GM23338 (cell line): ENCODE results near the gene FAM229B. TPM values are rescaled to one million over a fixed set of nuclear protein-coding genes. Genes with fewer than 3 reads are reported as not detected.
A peak's percentile ranks its signal among the peaks of the same experiment; 100 is the strongest.

Source experiments
- ATAC-seq: fragments of 200-7000 bp; cut with Tn5 transposase; 3 replicates; pipeline ENCODE4 v1.9.1; 2020
- DNase-seq: peaks from one replicate; pipeline ENCODE4 v3.0.0-alpha.2; 2015; ENCODE audit warnings: low spot score
- H2AFZ ChIP-seq: fragments of 200-600 bp; sonication (generic); 2 replicates; pipeline ENCODE4 v1.8.0; 2016; ENCODE audit warnings: antibody characterized with exemption, mild to moderate bottlenecking, moderate library complexity
- H3F3A ChIP-seq: fragments of 200-600 bp; sonication (generic); replicated peaks from 2 replicates; pipeline ENCODE4 v1.8.0; 2017; ENCODE audit warnings: antibody characterized with exemption, mixed run types, low read depth
- H3K27ac ChIP-seq: fragments of 200-600 bp; sonication (generic); 2 replicates; pipeline ENCODE4 v1.6.1; 2016; ENCODE audit warnings: low read depth
- H3K27me3 ChIP-seq: fragments of 200-600 bp; sonication (generic); 2 replicates; pipeline ENCODE4 v1.8.0; 2016; ENCODE audit warnings: mild to moderate bottlenecking, mixed run types, moderate library complexity; ENCODE audit not compliant: insufficient read depth
- H3K36me3 ChIP-seq: fragments of 200-600 bp; sonication (generic); 2 replicates; pipeline ENCODE4 v1.8.0; 2016; ENCODE audit warnings: mild to moderate bottlenecking; ENCODE audit not compliant: insufficient read depth
- H3K4me1 ChIP-seq: fragments of 200-600 bp; sonication (generic); 2 replicates; pipeline ENCODE4 v1.8.0; 2016; ENCODE audit warnings: mild to moderate bottlenecking, moderate library complexity; ENCODE audit not compliant: insufficient read depth
- H3K4me2 ChIP-seq: fragments of 200-600 bp; sonication (generic); 2 replicates; pipeline ENCODE4 v1.7.1; 2017; ENCODE audit warnings: mixed run types
- H3K4me3 ChIP-seq: fragments of 200-600 bp; sonication (generic); 2 replicates; pipeline ENCODE4 v1.6.1; 2016; ENCODE audit warnings: mixed run types
- H3K79me2 ChIP-seq: fragments of 200-600 bp; sonication (generic); replicated peaks from 2 replicates; pipeline ENCODE4 v1.8.0; 2017; ENCODE audit warnings: mild to moderate bottlenecking; ENCODE audit not compliant: insufficient read depth
- H3K9me2 ChIP-seq: fragments of 200-600 bp; sonication (generic); 2 replicates; pipeline ENCODE4 v1.8.0; 2017; ENCODE audit not compliant: insufficient read depth
- H4K20me1 ChIP-seq: fragments of 200-600 bp; sonication (generic); replicated peaks from 2 replicates; pipeline ENCODE4 v1.8.0; 2017; ENCODE audit warnings: mild to moderate bottlenecking; ENCODE audit not compliant: insufficient read depth
- H3K27ac Mint-ChIP-seq: 2 replicates; pipeline ENCODE4 v1.8.0; 2020; ENCODE audit warnings: inconsistent platforms, mild to moderate bottlenecking, moderate library complexity, mixed read lengths
- H3K27me3 Mint-ChIP-seq: 3 replicates; pipeline ENCODE4 v1.8.0; 2022; ENCODE audit warnings: low read depth, mild to moderate bottlenecking, moderate library complexity, mixed read lengths, inconsistent platforms; ENCODE audit not compliant: insufficient read depth, poor library complexity
- H3K36me3 Mint-ChIP-seq: 3 replicates; pipeline ENCODE4 v1.8.0; 2021; ENCODE audit warnings: low read depth, mild to moderate bottlenecking, inconsistent platforms, moderate library complexity, mixed read lengths
- H3K4me1 Mint-ChIP-seq: 3 replicates; pipeline ENCODE4 v1.8.0; 2020; ENCODE audit warnings: mild to moderate bottlenecking, inconsistent platforms, mixed read lengths
- H3K4me3 Mint-ChIP-seq: 3 replicates; pipeline ENCODE4 v1.8.0; 2021; ENCODE audit warnings: moderate library complexity, mild to moderate bottlenecking, inconsistent platforms, mixed read lengths
- H3K9me3 Mint-ChIP-seq: 3 replicates; pipeline ENCODE4 v1.8.0; 2020; ENCODE audit warnings: moderate library complexity, mild to moderate bottlenecking, inconsistent platforms, mixed read lengths
- CREB1 ChIP-seq: fragments of 250-450 bp; sonication (Bioruptor Pico); IDR thresholded peaks from 2 replicates; pipeline ENCODE4 v1.5.0; 2020; ENCODE audit warnings: low read depth, mild to moderate bottlenecking, moderate library complexity
- CTCF ChIP-seq, 2 experiments: fragments of 200-600 bp in 1 of 2; sonication (generic) in 1 of 2; conservative IDR thresholded peaks; 2 replicates each; pipeline versions ENCODE4 v1.5.1 to v1.6.1; 2016 to 2017; ENCODE audit warnings: antibody characterized with exemption in 2 of 2, low read depth in 2 of 2, mild to moderate bottlenecking in 2 of 2, moderate library complexity in 1 of 2
- EZH2 ChIP-seq: fragments of 200-600 bp; sonication (generic); IDR thresholded peaks from one replicate; pipeline ENCODE4 v1.8.0; 2017; ENCODE audit warnings: antibody characterized with exemption, mild to moderate bottlenecking, low read depth; ENCODE audit not compliant: unreplicated experiment
- EZH2phosphoT487 ChIP-seq: fragments of 200-600 bp; sonication (generic); IDR thresholded peaks from one replicate; pipeline ENCODE4 v1.8.1; 2018; ENCODE audit warnings: antibody characterized with exemption; ENCODE audit not compliant: unreplicated experiment
- JUNB ChIP-seq: IDR thresholded peaks from one replicate; pipeline ENCODE4 v1.6.1; 2016; ENCODE audit warnings: antibody characterized with exemption; ENCODE audit not compliant: unreplicated experiment
- NANOG ChIP-seq: IDR thresholded peaks from 2 replicates; pipeline ENCODE4 v1.6.1; 2016; ENCODE audit warnings: antibody characterized with exemption, borderline replicate concordance
- POLR2AphosphoS5 ChIP-seq: IDR thresholded peaks from 2 replicates; pipeline ENCODE4 v1.6.1; 2016; ENCODE audit warnings: antibody characterized with exemption, low read depth
- REST ChIP-seq: IDR thresholded peaks from one replicate; pipeline ENCODE4 v1.6.1; 2018; ENCODE audit warnings: antibody characterized with exemption; ENCODE audit not compliant: unreplicated experiment
- STAT1 ChIP-seq: IDR thresholded peaks from one replicate; pipeline ENCODE4 v1.6.1; 2016; ENCODE audit warnings: antibody characterized with exemption; ENCODE audit not compliant: unreplicated experiment
- ZNF114 ChIP-seq: fragments of 250-450 bp; sonication (Bioruptor Pico); IDR thresholded peaks from 2 replicates; pipeline ENCODE4 v1.5.0; 2020; ENCODE audit warnings: mild to moderate bottlenecking, moderate library complexity
- ZNF331 ChIP-seq: fragments of 250-450 bp; sonication (Bioruptor Pico); IDR thresholded peaks from 2 replicates; pipeline ENCODE4 v1.5.0; 2020; ENCODE audit warnings: low read depth, mild to moderate bottlenecking, moderate library complexity
- ZNF462 ChIP-seq: fragments of 250-450 bp; sonication (Bioruptor Pico); IDR thresholded peaks from 2 replicates; pipeline ENCODE4 v1.5.0; 2020; ENCODE audit warnings: mild to moderate bottlenecking, moderate library complexity
- polyA plus RNA-seq: library from polyadenylated mRNA; unstranded; fragments of >200 nt; fragmentation: Nextera tagmentation; extraction: Ambion mirVana; gene quantifications from 2 replicates; pipeline ENCODE4 v1.2.1, GENCODE V29; 2016
- total RNA-seq: library from RNA; depleted of rRNA; stranded (reverse); fragments of >200 nt; shearing (Covaris generic); gene quantifications from 2 replicates; pipeline ENCODE4 v1.2.3, GENCODE V29; 2014
- TF ChIP-seq, protein P1 (sequence below): IDR thresholded peaks from 2 replicates; pipeline ENCODE4 v1.6.1; 2016; ENCODE audit warnings: antibody characterized with exemption

FAM229B gene
- total and polyA plus RNA-seq, 2 experiments from 2014 or later: 4.4 to 32.9 TPM

- no peak for DNase-seq
- no peaks in the 10 kb centered on the region for H3K4me1 Mint-ChIP-seq
- H3K27ac ChIP-seq: no peak overlapping the region
- no peak overlapping the region for H3K4me2 ChIP-seq
- H3K36me3 ChIP-seq: no peaks in the 10 kb centered on the region
- no peaks in the 10 kb centered on the region for H3K79me2 ChIP-seq
- peak overlapping the region; percentile 48; the same call in 1 of the 2 replicates for H2AFZ ChIP-seq
- H3K36me3 Mint-ChIP-seq: no peaks in the 10 kb centered on the region
- H3K4me1 ChIP-seq: no peaks in the 10 kb centered on the region
- no peaks in the 10 kb centered on the region for H3K9me2 ChIP-seq
- no peaks in the 10 kb centered on the region for H3K27me3 ChIP-seq
- no peaks in the 10 kb centered on the region for H3K9me3 Mint-ChIP-seq
- no peaks in the 10 kb centered on the region for H3K27me3 Mint-ChIP-seq
- H3F3A ChIP-seq: no peaks in the 10 kb centered on the region
- ATAC-seq: no peak
- no peaks in the 10 kb centered on the region for H4K20me1 ChIP-seq
- TF ChIP-seq ZNF462 (CRISPR knock-in tag) (no peak), JUNB (no peak), CREB1 (no peak), EZH2 (no peak), ZNF331 (CRISPR knock-in tag) (no peak), POLR2AphosphoS5 (no peak), REST (no peak), STAT1 (no peak), EZH2phosphoT487 (no peak), ZNF114 (no peak), NANOG (no peak), CTCF (conservative IDR thresholded peaks at IDR 0.05; ENCODE audit: low read depth in 2 of 2) (no peak)
- TF ChIP-seq, protein P1, sequence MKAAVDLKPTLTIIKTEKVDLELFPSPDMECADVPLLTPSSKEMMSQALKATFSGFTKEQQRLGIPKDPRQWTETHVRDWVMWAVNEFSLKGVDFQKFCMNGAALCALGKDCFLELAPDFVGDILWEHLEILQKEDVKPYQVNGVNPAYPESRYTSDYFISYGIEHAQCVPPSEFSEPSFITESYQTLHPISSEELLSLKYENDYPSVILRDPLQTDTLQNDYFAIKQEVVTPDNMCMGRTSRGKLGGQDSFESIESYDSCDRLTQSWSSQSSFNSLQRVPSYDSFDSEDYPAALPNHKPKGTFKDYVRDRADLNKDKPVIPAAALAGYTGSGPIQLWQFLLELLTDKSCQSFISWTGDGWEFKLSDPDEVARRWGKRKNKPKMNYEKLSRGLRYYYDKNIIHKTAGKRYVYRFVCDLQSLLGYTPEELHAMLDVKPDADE: no peak
- no peak overlapping the region for H3K27ac Mint-ChIP-seq
- no peak overlapping the region for H3K4me3 Mint-ChIP-seq
- no peak overlapping the region for H3K4me3 ChIP-seq
Observed at GRCh38 chr6:112139052-112139451, 51.7 kb downstream of the FAM229B start.
